ENCODE measurements around the gene HMOX1.

Gene HMOX1

GRCh38 chr22:35418731-35419130 is 37.8 kb downstream of the HMOX1 start:
- Mint-ChIP-seq H3K36me3 (ENCODE audit: low read depth) (peaks cover 46% of the 10 kb centered on the region), H3K4me1 (ENCODE audit: low read depth) (no peaks in the 10 kb centered on the region), H3K27ac (no peak overlapping the region), H3K27me3 (ENCODE audit: low read depth) (no peaks in the 10 kb centered on the region), H3K4me3 (no peak overlapping the region), H3K9me3 (no peaks in the 10 kb centered on the region)
- no peak for DNase-seq (ENCODE audit: low spot score)

- Mint-ChIP-seq H3K36me3 (ENCODE audit: low read depth) (peaks cover 52% of the 10 kb centered on the region), H3K27ac (no peak overlapping the region)
- no peak for DNase-seq (ENCODE audit: low spot score)
These were observed 38.9 kb downstream of the HMOX1 start for GRCh38 chr22:35419756-35420155.

DNA sequence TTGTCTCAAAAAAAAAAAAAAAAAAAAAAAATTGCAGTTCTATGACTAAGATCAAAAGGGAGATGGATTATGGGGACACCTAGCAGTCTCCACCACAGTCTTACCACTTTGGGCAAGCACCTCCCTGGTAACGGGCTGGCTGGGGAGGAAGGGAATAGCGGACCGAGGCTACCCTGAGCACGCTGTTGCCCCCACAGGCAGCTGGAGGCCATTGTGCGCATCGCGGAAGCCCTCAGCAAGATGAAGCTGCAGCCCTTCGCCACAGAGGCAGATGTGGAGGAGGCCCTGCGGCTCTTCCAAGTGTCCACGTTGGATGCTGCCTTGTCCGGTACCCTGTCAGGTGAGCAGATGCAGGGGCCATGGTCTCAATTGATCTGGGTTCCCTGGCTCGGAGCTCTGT is 40.2 kb downstream of the HMOX1 start:
- Mint-ChIP-seq H3K36me3 (ENCODE audit: low read depth) (peaks cover 50% of the 10 kb centered on the region), H3K27ac (no peak overlapping the region), H3K4me3 (no peak overlapping the region), H3K9me3 (no peaks in the 10 kb centered on the region), H3K4me1 (ENCODE audit: low read depth) (no peaks in the 10 kb centered on the region), H3K27me3 (ENCODE audit: low read depth) (no peaks in the 10 kb centered on the region)
- DNase-seq (ENCODE audit: low spot score), result no peak

More at GRCh38 chr22:35419756-35420155, 38.9 kb downstream of the HMOX1 start:
- no peaks in the 10 kb centered on the region for H3K9me3 Mint-ChIP-seq
- no peak overlapping the region for H3K4me3 Mint-ChIP-seq
- H3K4me1 Mint-ChIP-seq (ENCODE audit: low read depth), result no peaks in the 10 kb centered on the region
- no peaks in the 10 kb centered on the region for H3K27me3 Mint-ChIP-seq (ENCODE audit: low read depth)

DNA sequence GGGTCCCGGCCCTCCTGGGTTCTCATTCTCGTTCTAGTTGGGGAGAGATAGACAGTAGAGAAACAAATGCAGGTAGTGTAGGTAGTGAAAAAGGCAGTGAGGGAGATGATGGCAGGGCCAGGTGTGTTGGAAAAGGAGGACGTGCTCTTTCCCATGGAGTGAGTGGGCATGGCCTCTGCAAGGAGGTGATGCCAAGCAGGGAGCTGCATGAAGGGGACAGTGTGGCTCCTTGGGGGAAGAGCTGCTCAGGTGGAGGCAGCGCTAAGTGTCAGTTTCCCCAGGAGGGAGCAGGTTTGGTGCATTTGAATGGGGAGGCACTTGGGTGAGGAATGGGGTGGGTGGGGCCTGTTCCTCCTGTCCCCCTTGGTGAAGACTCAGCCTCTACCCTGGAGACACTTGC is 41.2 kb downstream of the HMOX1 start:
- no peaks in the 10 kb centered on the region for H3K4me1 Mint-ChIP-seq (ENCODE audit: low read depth)
- no peaks in the 10 kb centered on the region for H3K27me3 Mint-ChIP-seq (ENCODE audit: low read depth)
- DNase-seq (ENCODE audit: low spot score), result no peak
- no peak overlapping the region for H3K27ac Mint-ChIP-seq
- no peak overlapping the region for H3K4me3 Mint-ChIP-seq
- peaks cover 50% of the 10 kb centered on the region for H3K36me3 Mint-ChIP-seq (ENCODE audit: low read depth)
- H3K9me3 Mint-ChIP-seq, result no peaks in the 10 kb centered on the region

- Mint-ChIP-seq H3K9me3 (no peaks in the 10 kb centered on the region), H3K27ac (no peak overlapping the region), H3K4me3 (no peak overlapping the region), H3K27me3 (ENCODE audit: low read depth) (no peaks in the 10 kb centered on the region), H3K4me1 (ENCODE audit: low read depth) (no peaks in the 10 kb centered on the region), H3K36me3 (ENCODE audit: low read depth) (peaks cover 46% of the 10 kb centered on the region)
- DNase-seq (ENCODE audit: low spot score), result no peak
These were observed 42.0 kb downstream of the HMOX1 start for GRCh38 chr22:35422936-35423335.

DNA sequence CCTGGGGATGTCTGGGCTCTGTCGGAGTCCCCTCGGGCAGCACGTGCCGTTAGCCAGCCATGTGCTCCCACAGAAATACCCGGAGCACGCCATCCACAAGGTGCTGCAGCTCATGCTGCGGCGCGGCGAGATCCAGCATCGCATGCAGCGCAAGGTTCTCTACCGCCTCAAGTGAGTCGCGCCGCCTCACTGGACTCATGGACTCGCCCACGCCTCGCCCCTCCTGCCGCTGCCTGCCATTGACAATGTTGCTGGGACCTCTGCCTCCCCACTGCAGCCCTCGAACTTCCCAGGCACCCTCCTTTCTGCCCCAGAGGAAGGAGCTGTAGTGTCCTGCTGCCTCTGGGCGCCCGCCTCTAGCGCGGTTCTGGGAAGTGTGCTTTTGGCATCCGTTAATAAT is 43.2 kb downstream of the HMOX1 start:
- Mint-ChIP-seq H3K27me3 (ENCODE audit: low read depth) (no peaks in the 10 kb centered on the region), H3K4me3 (no peak overlapping the region), H3K4me1 (ENCODE audit: low read depth) (no peaks in the 10 kb centered on the region), H3K27ac (no peak overlapping the region), H3K9me3 (no peaks in the 10 kb centered on the region), H3K36me3 (ENCODE audit: low read depth) (peaks cover 48% of the 10 kb centered on the region)
- DNase-seq (ENCODE audit: low spot score), result no peak

GRCh38 chr22:35424761-35425160 is 43.9 kb downstream of the HMOX1 start:
- no peaks in the 10 kb centered on the region for H3K27me3 Mint-ChIP-seq (ENCODE audit: low read depth)
- no peaks in the 10 kb centered on the region for H3K9me3 Mint-ChIP-seq
- H3K27ac Mint-ChIP-seq, result no peak overlapping the region
- H3K4me1 Mint-ChIP-seq (ENCODE audit: low read depth), result no peaks in the 10 kb centered on the region
- no peak for DNase-seq (ENCODE audit: low spot score)
- H3K4me3 Mint-ChIP-seq, result no peak overlapping the region
- H3K36me3 Mint-ChIP-seq (ENCODE audit: low read depth), result peaks cover 49% of the 10 kb centered on the region

GRCh38 chr22:35425546-35425945 is 44.6 kb downstream of the HMOX1 start:
- H3K4me1 Mint-ChIP-seq (ENCODE audit: low read depth), result no peaks in the 10 kb centered on the region
- no peak overlapping the region for H3K4me3 Mint-ChIP-seq
- peak overlapping the region; percentile 45 for H3K27ac Mint-ChIP-seq
- H3K36me3 Mint-ChIP-seq (ENCODE audit: low read depth), result peaks cover 50% of the 10 kb centered on the region
- no peak for DNase-seq (ENCODE audit: low spot score)
- no peaks in the 10 kb centered on the region for H3K9me3 Mint-ChIP-seq
- H3K27me3 Mint-ChIP-seq (ENCODE audit: low read depth), result no peaks in the 10 kb centered on the region

DNA sequence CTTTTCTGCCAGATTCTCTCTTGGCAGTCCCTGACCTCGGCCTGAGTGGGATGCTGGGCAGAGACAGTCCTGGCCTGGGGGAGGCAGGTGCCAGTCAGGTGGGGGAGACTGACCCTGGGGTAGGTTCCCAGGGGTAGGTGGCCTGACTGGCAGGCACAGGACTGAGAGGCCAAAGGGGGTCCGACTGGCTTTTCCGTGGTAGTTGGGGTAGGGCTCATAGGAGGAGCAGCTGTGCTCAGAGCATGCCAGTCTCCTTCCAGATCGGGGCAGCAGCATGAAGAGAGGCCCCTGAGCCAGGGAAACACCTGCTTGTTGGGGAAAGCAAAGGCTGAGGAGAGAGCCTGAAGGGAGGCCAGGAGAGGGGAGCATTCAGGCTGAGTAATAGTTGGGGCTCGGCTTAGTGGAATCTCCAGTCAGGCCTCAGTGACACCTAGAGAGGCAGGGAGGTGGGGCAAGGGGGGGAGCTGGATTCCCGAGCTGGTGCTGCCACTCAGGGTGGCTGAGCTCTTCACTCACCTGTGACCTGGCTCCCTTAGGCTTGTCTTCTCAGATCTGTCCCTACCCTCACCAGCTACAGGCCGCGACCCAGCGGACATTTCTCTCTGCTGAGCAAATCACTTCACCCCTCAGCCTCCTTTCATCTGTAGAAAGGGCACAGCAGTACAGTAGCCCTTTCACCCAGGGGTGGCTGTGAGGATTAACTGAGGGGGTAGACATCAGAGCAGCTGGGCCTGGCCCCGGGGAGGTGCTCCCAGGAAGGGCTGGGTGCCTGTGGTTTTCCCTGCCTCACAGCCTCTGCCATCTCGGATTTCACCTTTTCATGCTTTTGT is 45.3 kb downstream of the HMOX1 start:
- peak overlapping the region; percentile 67 for H3K27ac Mint-ChIP-seq
- H3K4me3 Mint-ChIP-seq, result no peak overlapping the region
- H3K27me3 Mint-ChIP-seq (ENCODE audit: low read depth), result no peaks in the 10 kb centered on the region
- H3K9me3 Mint-ChIP-seq, result no peaks in the 10 kb centered on the region
- peaks cover 51% of the 10 kb centered on the region for H3K36me3 Mint-ChIP-seq (ENCODE audit: low read depth)
- H3K4me1 Mint-ChIP-seq (ENCODE audit: low read depth), result no peaks in the 10 kb centered on the region
- no peak for DNase-seq (ENCODE audit: low spot score)

DNA sequence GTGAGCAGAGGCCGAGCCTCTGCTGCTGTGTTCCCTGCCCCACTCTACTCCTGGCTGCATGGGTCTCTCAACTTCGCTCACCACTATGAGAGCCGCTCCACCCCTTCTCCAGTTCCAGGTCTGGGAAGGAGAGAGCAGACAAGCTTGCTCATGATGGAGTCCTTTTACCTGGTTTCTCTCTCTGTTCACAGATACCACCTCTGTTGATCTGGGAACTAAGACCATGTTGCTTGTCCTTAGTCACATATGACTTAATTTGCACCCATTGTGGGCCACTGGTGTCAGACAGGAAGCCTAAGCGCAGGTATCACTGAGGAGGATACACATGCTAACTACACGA is 45.9 kb downstream of the HMOX1 start:
- H3K4me1 Mint-ChIP-seq (ENCODE audit: low read depth), result no peaks in the 10 kb centered on the region
- H3K4me3 Mint-ChIP-seq, result no peak overlapping the region
- DNase-seq (ENCODE audit: low spot score), result no peak
- H3K27me3 Mint-ChIP-seq (ENCODE audit: low read depth), result no peaks in the 10 kb centered on the region
- peak overlapping the region; percentile 67 for H3K27ac Mint-ChIP-seq
- H3K36me3 Mint-ChIP-seq (ENCODE audit: low read depth), result peaks cover 52% of the 10 kb centered on the region
- no peaks in the 10 kb centered on the region for H3K9me3 Mint-ChIP-seq

GRCh38 chr22:35430897-35431322 is 50.0 kb downstream of the HMOX1 start:
- peaks cover 56% of the 10 kb centered on the region for H3K36me3 Mint-ChIP-seq (ENCODE audit: low read depth)

GRCh38 chr22:35431483-35432227 is 50.8 kb downstream of the HMOX1 start:
- Mint-ChIP-seq H3K27ac (no peak overlapping the region), H3K36me3 (ENCODE audit: low read depth) (peaks cover 56% of the 10 kb centered on the region), H3K4me1 (ENCODE audit: low read depth) (no peaks in the 10 kb centered on the region), H3K9me3 (peaks cover 11% of the 10 kb centered on the region), H3K27me3 (ENCODE audit: low read depth) (no peaks in the 10 kb centered on the region), H3K4me3 (no peak overlapping the region)
- no peak for DNase-seq (ENCODE audit: low spot score)

More at GRCh38 chr22:35430897-35431322, 50.0 kb downstream of the HMOX1 start:
- Mint-ChIP-seq H3K9me3 (peaks cover 11% of the 10 kb centered on the region), H3K4me3 (no peak overlapping the region), H3K27me3 (ENCODE audit: low read depth) (no peaks in the 10 kb centered on the region), H3K4me1 (ENCODE audit: low read depth) (no peaks in the 10 kb centered on the region), H3K27ac (no peak overlapping the region)
- DNase-seq (ENCODE audit: low spot score), result peak; percentile 45

- H3K9me3 Mint-ChIP-seq, result peaks cover 11% of the 10 kb centered on the region
- H3K4me1 Mint-ChIP-seq (ENCODE audit: low read depth), result no peaks in the 10 kb centered on the region
- no peaks in the 10 kb centered on the region for H3K27me3 Mint-ChIP-seq (ENCODE audit: low read depth)
- no peak overlapping the region for H3K4me3 Mint-ChIP-seq
- peaks cover 58% of the 10 kb centered on the region for H3K36me3 Mint-ChIP-seq (ENCODE audit: low read depth)
- no peak for DNase-seq (ENCODE audit: low spot score)
- H3K27ac Mint-ChIP-seq, result no peak overlapping the region
These were observed 51.5 kb downstream of the HMOX1 start for GRCh38 chr22:35432228-35432905.
